K562 (cell line): ENCODE results near the gene KCNT1. TPM values are rescaled to one million over a fixed set of nuclear protein-coding genes. Genes with fewer than 3 reads are reported as not detected.

Experiments used
- ATAC-seq: fragments of 200-7000 bp; cut with Tn5 transposase; 3 replicates; pipeline ENCODE4 v1.9.1; 2020; ENCODE audit warnings: moderate library complexity
- BruUV-seq: library from RNA; stranded (reverse); fragments of 400-500 nt; replicated peaks from 2 replicates; lab custom pipeline; 2021; lab: Mats Ljungman, UMichigan
- CTCF ChIA-PET: fragments of 300-600 bp; formaldehyde crosslinking; extraction: SDS; loops from one replicate; lab custom pipeline; 2021; ENCODE audit warnings: low intra/inter-chr PET ratio; lab: Yijun Ruan, JAX
- POLR2A ChIA-PET: fragments of 300-600, 350-650 bp; sonication (Branson Sonifier 250); formaldehyde crosslinking; extraction: SDS; loops from one replicate; lab custom pipeline; 2021; ENCODE audit warnings: antibody characterized with exemption, inconsistent platforms; lab: Yijun Ruan, JAX
- DNase-seq, 4 experiments: peaks; one replicate each; pipeline versions ENCODE4 v3.0.0 to v3.0.0-alpha.2; 2011 to 2018; ENCODE audit warnings: low spot score in 3 of 4, mixed read lengths in 3 of 4; ENCODE audit errors: extremely low read depth in 1 of 4
- FAIRE-seq: peaks from 2 replicates; lab custom pipeline; 2011; peaks lifted over from hg19 to GRCh38; lab: Jason Lieb, UNC
- H2AFZ ChIP-seq: 2 replicates; pipeline ENCODE4 v1.6.0; 2011; ENCODE audit warnings: low read depth, low read length, control low read depth, inconsistent platforms
- H3K27ac ChIP-seq: fragments of 200-600 bp; 3 replicates; pipeline ENCODE4 v1.8.0; 2011; ENCODE audit warnings: low read depth, mild to moderate bottlenecking, control low read depth, inconsistent platforms, low read length, moderate library complexity, mixed read lengths; ENCODE audit errors: extremely low read depth
- H3K27me3 ChIP-seq, 2 experiments: fragments of 300-600 bp in 1 of 2; 2 replicates in 1 of 2; 3 replicates in 1 of 2; pipeline versions ENCODE4 v1.6.0 to v1.8.0; 2011; ENCODE audit warnings: inconsistent platforms in 2 of 2, low read length in 2 of 2, mild to moderate bottlenecking in 1 of 2, mixed read lengths in 1 of 2, moderate library complexity in 1 of 2; ENCODE audit not compliant: control insufficient read depth in 2 of 2, insufficient read depth in 2 of 2
- H3K36me3 ChIP-seq: fragments of 300-600 bp; 3 replicates; pipeline ENCODE4 v1.8.0; 2011; ENCODE audit warnings: mild to moderate bottlenecking, low read length, inconsistent platforms; ENCODE audit not compliant: control insufficient read depth, insufficient read depth
- H3K4me1 ChIP-seq, 2 experiments: fragments of 200-600 bp in 1 of 2; replicated peaks in 1 of 2; 2 replicates in 1 of 2; 3 replicates in 1 of 2; pipeline versions ENCODE4 v1.5.1 to v1.8.0; 2011; ENCODE audit warnings: inconsistent platforms in 2 of 2, low read length in 2 of 2, mild to moderate bottlenecking in 1 of 2, mixed read lengths in 1 of 2, moderate library complexity in 1 of 2; ENCODE audit not compliant: control insufficient read depth in 2 of 2, insufficient read depth in 2 of 2
- H3K4me2 ChIP-seq: 2 replicates; pipeline ENCODE4 v1.6.1; 2011; ENCODE audit warnings: low read length, control low read depth, inconsistent platforms, mixed read lengths; ENCODE audit not compliant: insufficient read depth
- H3K4me3 ChIP-seq: fragments of 200-600 bp; sonication (generic), shearing (Covaris generic); 2 replicates; pipeline ENCODE4 v1.5.1; 2016; ENCODE audit warnings: control low read depth, inconsistent platforms
- H3K79me2 ChIP-seq: fragments of 200-600 bp; 3 replicates; pipeline ENCODE4 v1.8.0; 2011; ENCODE audit warnings: low read length, inconsistent platforms; ENCODE audit not compliant: control insufficient read depth, insufficient read depth
- H3K9ac ChIP-seq, 2 experiments: 2 replicates each; pipeline versions ENCODE4 v1.6.0 to v1.6.1; 2011; ENCODE audit warnings: low read depth in 2 of 2, low read length in 2 of 2, control low read depth in 1 of 2, inconsistent platforms in 1 of 2, mild to moderate bottlenecking in 1 of 2, mixed read lengths in 1 of 2; ENCODE audit not compliant: insufficient read depth in 1 of 2
- H3K9me1 ChIP-seq: one replicate; pipeline ENCODE4 v1.6.0; 2011; ENCODE audit warnings: inconsistent platforms, mild to moderate bottlenecking, low read length, moderate library complexity; ENCODE audit not compliant: control insufficient read depth, insufficient read depth
- H3K9me3 ChIP-seq: replicated peaks from 2 replicates; pipeline ENCODE4 v1.5.1; 2011; ENCODE audit warnings: low read depth, low read length, inconsistent platforms; ENCODE audit not compliant: control insufficient read depth, insufficient read depth
- H4K20me1 ChIP-seq: replicated peaks from 2 replicates; pipeline ENCODE4 v1.6.1; 2011; ENCODE audit warnings: low read length, inconsistent platforms, mixed read lengths; ENCODE audit not compliant: control insufficient read depth, insufficient read depth
- POLR2G ChIP-seq: fragments of 200-400 bp; formaldehyde crosslinking; IDR thresholded peaks from 2 replicates; pipeline ENCODE4 v1.6.1; 2017; ENCODE audit warnings: low read depth, mild to moderate bottlenecking, antibody characterized with exemption, low read length, moderate library complexity
- PYGO2 ChIP-seq: fragments of 450-650 bp; IDR thresholded peaks from 2 replicates; pipeline ENCODE4 v1.6.1; 2016; ENCODE audit warnings: mild to moderate bottlenecking, missing genetic modification characterization, moderate library complexity, missing compliant biosample characterization
- SIRT6 ChIP-seq: IDR thresholded peaks from one replicate; pipeline ENCODE4 v1.6.1; 2012; ENCODE audit warnings: low read depth, mild to moderate bottlenecking, control low read depth, inconsistent platforms, low read length, moderate library complexity
- WGBS: fragments of 100-300 bp; shearing (Covaris generic); methylation state at CpG from one replicate; pipeline ENCODE4 v1.1.6; 2016; ENCODE audit warnings: low coverage, mixed read lengths; ENCODE audit not compliant: insufficient coverage; ENCODE audit errors: missing lambda C conversion rate; 5-methylcytosine and 5-hydroxymethylcytosine counted together
- in situ Hi-C: fragments of 300-500 bp; cut with MboI; formaldehyde crosslinking; loops from 4 replicates; pipeline ENCODE4 v1.15.0; 2018; ENCODE audit warnings: inconsistent platforms, mixed read lengths
- intact Hi-C: fragments of 100-400 bp; cut with micrococcal nuclease; formaldehyde crosslinking; loops from 2 replicates; pipeline ENCODE4 v1.14.2; 2022
- polyA plus RNA-seq, 8 experiments: library from polyadenylated mRNA; depleted of rRNA in 4 of 8; stranded (reverse) in 5 of 8; unstranded in 3 of 8; fragments of >200 nt; fragmentation: Nextera tagmentation in 2 of 8; fragmentation: Illumina TruSeq in 1 of 8; extraction: Ambion mirVana in 2 of 8; extraction: Trizol in 1 of 8; gene quantifications; 2 replicates each; pipeline versions ENCODE4 v1.2.1 to v1.2.3, GENCODE V29; 2011 to 2014; ENCODE audit warnings: inconsistent platforms in 1 of 8, missing spikeins in 1 of 8
- total RNA-seq, 7 experiments: library from RNA; depleted of rRNA in 6 of 7; stranded (reverse); fragments of >200 nt in 6 of 7; fragmentation: Illumina TruSeq in 2 of 7; extraction: Trizol in 2 of 7; gene quantifications; 2 replicates each; pipeline versions ENCODE4 v1.2.1 to v1.2.3, GENCODE V29; 2011 to 2021; ENCODE audit warnings: low replicate concordance in 1 of 7

The KCNT1 gene
- total and polyA plus RNA-seq, 9 of the 15 experiments (the other 6 are each of a cell fraction or from before 2014, with no cell fraction given): 0.05 TPM; not detected in 8

DNA sequence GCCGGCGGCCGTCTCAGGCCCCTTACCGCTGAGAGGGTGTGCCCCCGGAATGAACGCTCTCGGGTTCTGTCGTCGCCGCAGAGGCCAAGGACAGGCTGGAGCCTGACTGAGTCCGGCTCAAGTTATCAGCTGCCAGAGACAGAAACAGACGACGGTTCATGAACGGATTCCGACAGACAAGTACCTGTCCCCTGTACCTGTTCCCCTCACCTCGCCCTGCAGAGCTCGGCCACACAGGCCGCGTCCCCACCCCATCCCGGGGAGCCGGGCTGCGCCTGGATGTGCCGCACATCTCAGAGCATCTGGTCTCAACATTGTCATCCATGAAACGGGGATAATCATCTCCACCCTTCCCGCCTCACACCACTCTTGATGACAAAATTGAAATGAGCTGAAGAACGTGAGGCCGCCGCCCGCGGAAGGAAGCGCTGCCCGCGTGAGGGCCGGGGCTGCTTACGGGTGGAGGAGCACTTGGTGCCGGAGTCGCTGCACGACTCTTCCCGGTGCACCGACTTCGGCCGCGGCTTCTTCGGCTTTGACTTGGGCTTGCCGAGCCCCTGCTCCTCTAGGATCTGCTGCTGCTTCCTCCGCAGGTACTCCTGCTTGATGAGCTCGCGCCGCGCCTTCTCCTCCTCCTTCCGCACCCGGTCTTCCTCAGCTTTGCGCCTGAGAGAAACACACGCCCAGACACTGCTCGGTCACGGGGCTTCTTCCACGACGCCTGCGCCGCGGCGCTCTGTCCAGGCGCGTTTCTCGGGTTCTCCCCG lies 116.1 kb downstream of the KCNT1 start (continued):
- no peak for TF ChIP-seq PYGO2

DNA sequence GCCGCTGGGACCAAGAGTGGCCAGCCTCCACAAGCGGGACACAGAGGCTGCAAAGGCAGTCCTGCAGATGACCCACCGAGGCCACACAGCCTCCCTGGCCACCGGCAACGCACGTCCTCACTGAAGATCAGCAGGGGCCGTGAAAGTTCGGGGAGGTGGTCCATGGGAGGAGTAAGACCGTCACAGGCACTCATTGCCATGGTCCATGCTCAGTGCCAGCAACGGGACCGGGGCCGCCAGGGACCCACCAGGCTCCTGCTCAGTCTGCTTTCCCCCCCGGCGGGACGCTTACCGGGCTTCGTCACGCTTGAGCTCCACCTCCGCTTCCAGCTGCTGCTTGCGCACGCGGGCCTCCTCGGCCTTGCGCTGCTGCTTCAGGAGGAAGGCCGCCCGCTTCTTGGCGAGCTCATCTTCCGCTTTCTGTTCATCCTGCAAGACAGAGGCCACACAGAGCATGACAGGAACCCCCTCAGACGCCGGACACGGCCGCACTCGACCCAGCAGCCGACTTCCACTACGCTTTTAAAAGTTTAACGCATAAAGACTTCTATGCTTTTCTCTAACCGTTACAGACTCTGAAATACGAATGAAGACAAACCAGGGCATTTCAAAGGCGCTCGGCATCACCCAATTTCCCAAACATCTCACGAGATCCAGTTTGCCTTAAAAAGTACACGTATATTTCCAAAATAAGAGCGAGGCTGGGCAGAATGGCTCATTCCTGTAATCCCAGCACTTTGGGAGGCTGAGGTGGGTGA lies 116.9 kb downstream of the KCNT1 start:
- DNase-seq (no peak), FAIRE-seq (no peak), ATAC-seq (no peak)
- in situ Hi-C loops (no loop called here), intact Hi-C loops (no loop called here)
- Histone ChIP-seq H2AFZ (no peak overlapping the region), H3K79me2 (no peaks in the 10 kb centered on the region), H3K9me1 (peaks cover 7% of the 10 kb centered on the region), H3K9ac (no peak overlapping the region; a peak in 1 of 4 replicates), H4K20me1 (no peaks in the 10 kb centered on the region), H3K27ac (no peak overlapping the region), H3K4me2 (no peak overlapping the region), H3K4me1 (no peaks in the 10 kb centered on the region), H3K27me3 (no peaks in the 10 kb centered on the region), H3K4me3 (no peak overlapping the region), H3K9me3 (no peaks in the 10 kb centered on the region), H3K36me3 (peaks cover 96% of the 10 kb centered on the region; the same call in 2 of the 3 replicates)
- ChIA-PET POLR2A (interaction anchor here (0.9 kb wide), 1 partner anchor 8 kb away, joined by 3 read pairs; no protein-coding TSS in a partner anchor), CTCF (no interaction called here)
- WGBS: 97% methylated on average over 38 of the region's 43 CpGs
- no TSS peak for BruUV-seq
- TF ChIP-seq POLR2G (peak; percentile 34; the same call in 1 of the 2 replicates), SIRT6 (no peak)
